Astrocyte (in vitro differentiated cells and primary cell): ENCODE results near the gene SLC35A3.

ENCODE experiments used
- CTCF ChIP-seq: IDR thresholded peaks from 2 replicates; pipeline ENCODE4 v1.5.1; 2011; ENCODE audit warnings: low read depth, mild to moderate bottlenecking, inconsistent platforms, low read length, moderate library complexity; ENCODE audit not compliant: insufficient read depth
- EZH2 ChIP-seq: IDR thresholded peaks from 2 replicates; pipeline ENCODE4 v1.6.1; 2012; ENCODE audit warnings: mild to moderate bottlenecking, low read length, inconsistent platforms; ENCODE audit not compliant: insufficient read depth

GRCh38 chr1:100070201-100070939 lies 100.6 kb downstream of the SLC35A3 start:
- TF ChIP-seq EZH2 (no peak), CTCF (no peak)
